Dendritic cell treated with granulocyte-macrophage colony-stimulating factor and Interleukin-4, amounts not matched to agents 40 ng/mL and 50 ng/mL, for 4 days (primary cell): Measurements from ENCODE around the gene TMEM39B.
"Not testable (repeated sequence)": the region's sequence is repeated elsewhere in the genome, so short reads cannot be mapped to it uniquely, and the experiment has no call there.

Source experiments
- H3K27ac Mint-ChIP-seq: one replicate; pipeline ENCODE4 v1.8.0; 2022; ENCODE audit warnings: mild to moderate bottlenecking, mixed read lengths
- H3K27me3 Mint-ChIP-seq: one replicate; pipeline ENCODE4 v1.8.0; 2022; ENCODE audit warnings: mild to moderate bottlenecking, mixed read lengths
- H3K36me3 Mint-ChIP-seq: one replicate; pipeline ENCODE4 v1.8.0; 2022; ENCODE audit warnings: low read depth, mixed read lengths
- H3K4me1 Mint-ChIP-seq: one replicate; pipeline ENCODE4 v1.8.0; 2022; ENCODE audit warnings: low read depth, mixed read lengths
- H3K4me3 Mint-ChIP-seq: one replicate; pipeline ENCODE4 v1.8.0; 2022; ENCODE audit warnings: mild to moderate bottlenecking, moderate library complexity, mixed read lengths
- H3K9me3 Mint-ChIP-seq: one replicate; pipeline ENCODE4 v1.8.0; 2022; ENCODE audit warnings: mixed read lengths
- intact Hi-C: fragments of 100-400 bp; cut with micrococcal nuclease; formaldehyde crosslinking; loops from one replicate; pipeline ENCODE4 v1.15.0; 2022

The TMEM39B gene

GRCh38 chr1:32082022-32082421 lies 9.3 kb downstream of the TMEM39B start:
- Mint-ChIP-seq H3K27me3 (no peaks in the 10 kb centered on the region), H3K4me3 (no peak overlapping the region), H3K27ac (peak overlapping the region; percentile 46), H3K9me3 (no peaks in the 10 kb centered on the region), H3K4me1 (peaks cover 22% of the 10 kb centered on the region), H3K36me3 (peaks cover 90% of the 10 kb centered on the region)
- intact Hi-C loops, result no loop called here

DNA sequence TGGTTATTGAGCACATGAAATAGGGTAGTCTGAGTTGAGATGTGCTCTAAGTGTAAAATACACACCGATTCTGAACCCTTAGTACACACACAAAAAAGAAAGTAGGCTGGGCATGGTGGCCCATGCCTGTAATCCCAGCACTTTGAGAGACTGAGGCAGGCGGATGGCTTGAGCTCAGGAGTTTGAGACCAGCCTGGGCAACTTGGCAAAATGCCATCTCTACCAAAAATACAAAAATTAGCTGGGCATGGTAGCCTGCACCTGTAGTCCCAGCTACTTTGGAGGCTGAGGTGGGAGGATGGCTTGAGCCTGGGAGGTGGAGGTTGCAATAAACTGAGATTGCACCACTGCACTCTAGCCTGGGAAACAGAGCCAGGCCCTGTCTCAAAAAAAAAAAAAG lies 13.6 kb downstream of the TMEM39B start:
- H3K4me3 Mint-ChIP-seq, H3K9me3 Mint-ChIP-seq, H3K27me3 Mint-ChIP-seq, intact Hi-C loops, H3K27ac Mint-ChIP-seq: not testable (repeated sequence)
- Mint-ChIP-seq H3K4me1 (peaks cover 16% of the 10 kb centered on the region), H3K36me3 (peaks cover 91% of the 10 kb centered on the region)

- Mint-ChIP-seq H3K9me3 (no peaks in the 10 kb centered on the region), H3K4me1 (no peaks in the 10 kb centered on the region), H3K27ac (no peak overlapping the region), H3K4me3 (no peak overlapping the region), H3K36me3 (peaks cover 99% of the 10 kb centered on the region), H3K27me3 (no peaks in the 10 kb centered on the region)
- intact Hi-C loops, result no loop called here
Measured at GRCh38 chr1:32091176-32091575, 18.4 kb downstream of the TMEM39B start.

DNA sequence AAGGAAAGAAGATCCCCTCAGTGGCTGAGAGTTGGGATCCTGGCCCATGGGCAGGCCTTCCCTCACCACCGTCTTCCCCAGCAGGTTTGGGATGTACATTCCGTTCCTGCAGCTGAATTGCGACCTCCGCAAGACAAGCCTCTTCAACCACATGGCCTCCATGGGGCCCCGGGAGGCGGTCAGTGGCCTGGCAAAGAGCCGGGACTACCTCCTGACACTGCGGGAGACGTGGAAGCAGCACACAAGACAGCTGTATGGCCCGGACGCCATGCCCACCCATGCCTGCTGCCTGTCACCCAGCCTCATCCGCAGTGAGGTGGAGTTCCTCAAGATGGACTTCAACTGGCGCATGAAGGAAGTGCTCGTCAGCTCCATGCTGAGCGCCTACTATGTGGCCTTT lies 18.9 kb downstream of the TMEM39B start:
- H3K36me3 Mint-ChIP-seq, result peaks cover 99% of the 10 kb centered on the region
- H3K9me3 Mint-ChIP-seq, result no peaks in the 10 kb centered on the region
- no peaks in the 10 kb centered on the region for H3K4me1 Mint-ChIP-seq
- intact Hi-C loops, result no loop called here
- H3K27ac Mint-ChIP-seq, result no peak overlapping the region
- H3K4me3 Mint-ChIP-seq, result no peak overlapping the region
- no peaks in the 10 kb centered on the region for H3K27me3 Mint-ChIP-seq

DNA sequence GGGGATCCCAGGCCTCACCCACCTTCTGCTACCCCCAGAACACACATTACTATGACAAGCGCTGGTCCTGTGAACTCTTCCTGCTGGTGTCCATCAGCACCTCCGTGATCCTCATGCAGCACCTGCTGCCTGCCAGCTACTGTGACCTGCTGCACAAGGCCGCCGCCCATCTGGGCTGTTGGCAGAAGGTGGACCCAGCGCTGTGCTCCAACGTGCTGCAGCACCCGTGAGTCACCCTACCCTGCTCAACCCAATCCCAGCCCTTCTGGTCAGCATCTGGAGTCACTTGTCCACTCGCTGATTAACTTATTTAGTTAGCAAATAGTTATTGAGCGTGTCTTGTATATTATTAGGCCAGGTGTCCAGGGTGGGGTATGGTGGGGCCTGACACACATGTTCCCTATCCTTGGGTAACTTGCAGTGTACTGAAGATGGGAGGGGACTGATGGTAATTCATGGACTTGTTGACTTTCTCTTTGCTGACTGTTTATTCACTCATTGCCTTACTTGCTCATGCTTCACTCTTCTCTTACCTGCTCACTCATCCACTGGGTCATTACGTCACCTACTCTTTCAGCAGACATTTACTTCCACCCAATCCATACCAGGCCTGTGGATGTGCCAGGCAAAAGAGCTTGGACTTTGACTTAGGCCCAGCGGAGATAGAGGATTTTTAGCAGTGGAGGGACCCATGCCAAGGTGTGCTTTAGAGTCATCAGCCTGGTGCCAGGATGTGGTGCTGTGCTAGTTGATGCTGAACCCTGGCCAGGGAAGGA lies 22.2 kb downstream of the TMEM39B start:
- H3K36me3 Mint-ChIP-seq, result peaks cover 100% of the 10 kb centered on the region
- H3K9me3 Mint-ChIP-seq, result no peaks in the 10 kb centered on the region
- no peaks in the 10 kb centered on the region for H3K4me1 Mint-ChIP-seq
- H3K27ac Mint-ChIP-seq, result no peak overlapping the region
- intact Hi-C loops, result no loop called here
- no peak overlapping the region for H3K4me3 Mint-ChIP-seq
- no peaks in the 10 kb centered on the region for H3K27me3 Mint-ChIP-seq

GRCh38 chr1:32099426-32099825 lies 26.7 kb downstream of the TMEM39B start:
- Mint-ChIP-seq H3K4me3 (no peak overlapping the region), H3K27ac (no peak overlapping the region), H3K36me3 (peaks cover 87% of the 10 kb centered on the region)

DNA sequence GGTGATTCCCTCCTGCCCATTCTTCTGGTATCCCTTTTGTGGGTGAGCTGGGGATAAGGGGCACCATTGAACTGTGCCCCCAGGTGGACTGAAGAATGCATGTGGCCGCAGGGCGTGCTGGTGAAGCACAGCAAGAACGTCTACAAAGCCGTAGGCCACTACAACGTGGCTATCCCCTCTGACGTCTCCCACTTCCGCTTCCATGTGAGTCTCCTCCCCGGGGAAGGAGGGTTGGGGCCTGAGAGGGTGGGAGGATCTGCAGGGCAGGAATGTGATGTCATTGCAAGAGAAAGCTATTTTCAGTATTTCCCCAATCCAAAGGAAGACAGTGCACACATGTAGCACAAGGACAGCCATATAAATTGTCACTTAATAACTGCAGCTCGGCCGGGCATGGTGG lies 27.6 kb downstream of the TMEM39B start:
- H3K4me3 Mint-ChIP-seq, result no peak overlapping the region
- H3K4me1 Mint-ChIP-seq, result no peaks in the 10 kb centered on the region
- no peak overlapping the region for H3K27ac Mint-ChIP-seq
- peaks cover 78% of the 10 kb centered on the region for H3K36me3 Mint-ChIP-seq
- H3K27me3 Mint-ChIP-seq, result no peaks in the 10 kb centered on the region
- no peaks in the 10 kb centered on the region for H3K9me3 Mint-ChIP-seq
- intact Hi-C loops, result no loop called here

More at GRCh38 chr1:32099426-32099825, 26.7 kb downstream of the TMEM39B start:
- intact Hi-C loops, result no loop called here
- Mint-ChIP-seq H3K4me1 (no peaks in the 10 kb centered on the region), H3K9me3 (no peaks in the 10 kb centered on the region), H3K27me3 (no peaks in the 10 kb centered on the region)

DNA sequence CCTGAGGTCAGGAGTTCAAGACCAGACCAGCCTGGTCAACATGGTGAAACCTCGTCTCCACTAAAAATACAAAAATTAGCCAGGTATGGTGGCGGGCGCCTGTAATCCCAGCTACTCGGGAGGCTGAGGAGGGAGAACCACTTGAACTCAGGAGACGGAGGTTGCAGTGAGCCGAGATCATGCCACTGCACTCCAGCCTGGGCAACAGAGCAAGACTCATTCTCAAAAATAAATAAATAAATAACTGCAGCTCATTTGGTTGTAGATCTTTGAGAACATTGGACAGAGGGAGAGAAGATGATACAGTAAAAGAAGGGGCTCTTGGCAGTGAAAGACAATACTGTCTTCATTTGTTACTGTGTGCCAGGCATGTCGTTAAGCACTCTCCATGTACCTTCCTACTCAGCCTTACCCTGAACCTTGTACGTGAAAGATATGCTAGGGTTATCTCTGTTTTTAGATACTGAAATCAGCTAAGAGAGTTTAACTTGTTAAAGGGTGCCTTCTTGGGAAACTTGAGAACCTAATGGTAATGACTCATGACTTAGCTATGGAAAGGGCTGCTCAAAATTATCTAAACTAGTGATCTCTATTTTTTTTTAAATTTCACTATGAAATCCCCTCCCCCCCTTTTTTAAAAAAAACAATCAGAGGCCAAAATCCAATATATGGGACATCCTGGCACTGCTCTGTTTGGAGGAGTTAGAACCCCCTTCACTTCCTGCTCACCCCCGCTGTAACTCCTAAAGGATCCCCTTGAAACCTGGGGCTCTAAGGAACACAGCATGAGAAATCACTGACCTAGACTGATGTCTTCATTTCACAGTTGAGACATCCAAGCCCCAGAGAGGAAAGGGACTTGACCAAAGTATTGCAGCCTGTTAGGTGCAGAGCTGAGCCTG lies 28.3 kb downstream of the TMEM39B start:
- Mint-ChIP-seq H3K4me3 (no peak overlapping the region), H3K27ac (no peak overlapping the region), H3K4me1 (no peaks in the 10 kb centered on the region), H3K27me3 (no peaks in the 10 kb centered on the region), H3K9me3 (no peaks in the 10 kb centered on the region), H3K36me3 (peaks cover 71% of the 10 kb centered on the region)
- intact Hi-C loops, result no loop called here

- peaks cover 51% of the 10 kb centered on the region for H3K36me3 Mint-ChIP-seq
- H3K4me3 Mint-ChIP-seq, result no peak overlapping the region
- intact Hi-C loops, result no loop called here
- H3K9me3 Mint-ChIP-seq, result no peaks in the 10 kb centered on the region
- H3K27me3 Mint-ChIP-seq, result no peaks in the 10 kb centered on the region
- H3K27ac Mint-ChIP-seq, result no peak overlapping the region
- peaks cover 11% of the 10 kb centered on the region for H3K4me1 Mint-ChIP-seq
Measured at GRCh38 chr1:32104127-32104526, 31.4 kb downstream of the TMEM39B start.

GRCh38 chr1:32105338-32105737 lies 32.6 kb downstream of the TMEM39B start:
- intact Hi-C loops, result loop anchor here (5.0 kb wide), 1 partner anchor 33 kb away; the partner anchor contains the start of gene TMEM39B
- H3K4me1 Mint-ChIP-seq, result peaks cover 18% of the 10 kb centered on the region
- peaks cover 39% of the 10 kb centered on the region for H3K36me3 Mint-ChIP-seq
- no peaks in the 10 kb centered on the region for H3K27me3 Mint-ChIP-seq
- H3K9me3 Mint-ChIP-seq, result no peaks in the 10 kb centered on the region
- no peak overlapping the region for H3K27ac Mint-ChIP-seq
- no peak overlapping the region for H3K4me3 Mint-ChIP-seq

- peak overlapping the region; percentile 93 for H3K27ac Mint-ChIP-seq
Measured at GRCh38 chr1:32106663-32107275, 34.0 kb downstream of the TMEM39B start.

GRCh38 chr1:32107742-32108661 lies 35.3 kb downstream of the TMEM39B start, which contains the start of gene KPNA6:
KPNA6 (plus strand) TSS chr1:32108056; CDS start chr1:32108131, 75 bp downstream.
- intact Hi-C loops, result loop anchor here (2.0 to 5.0 kb wide), 2 partner anchors 36 to 71 kb away; partner anchors contain the start of genes TMEM39B and TXLNA
- H3K4me1 Mint-ChIP-seq, result peaks cover 34% of the 10 kb centered on the region
- peaks cover 12% of the 10 kb centered on the region for H3K36me3 Mint-ChIP-seq

More at GRCh38 chr1:32106663-32107275, 34.0 kb downstream of the TMEM39B start:
- intact Hi-C loops, result loop anchor here (5.0 kb wide), 1 partner anchor 34 kb away; the partner anchor contains the start of gene TMEM39B
- Mint-ChIP-seq H3K4me1 (peaks cover 31% of the 10 kb centered on the region), H3K27me3 (no peaks in the 10 kb centered on the region), H3K4me3 (peak overlapping the region; percentile 98), H3K36me3 (peaks cover 25% of the 10 kb centered on the region), H3K9me3 (no peaks in the 10 kb centered on the region)

More at GRCh38 chr1:32107742-32108661, 35.3 kb downstream of the TMEM39B start, which contains the start of gene KPNA6:
- H3K27me3 Mint-ChIP-seq, result no peaks in the 10 kb centered on the region
- H3K4me3 Mint-ChIP-seq, result peak within 1 kb of the TSS; percentile 98
- H3K27ac Mint-ChIP-seq, result peak within 1 kb of the TSS; percentile 93
- H3K9me3 Mint-ChIP-seq, result no peaks in the 10 kb centered on the region
